Hematopoietic multipotent progenitor cell treated with erythropoietin and hydrocortisone succinate and interleukin-3 and kit ligand, for 6 days (in vitro differentiated cells): ENCODE measurements around the gene GABBR1.

ENCODE experiments used
- DNase-seq: peaks from one replicate; pipeline ENCODE4 v3.0.0-alpha.2; 2015

The GABBR1 gene

GRCh38 chr6:29561606-29562181 is 71.3 kb downstream of the GABBR1 start:
- DNase-seq, result no peak

DNA sequence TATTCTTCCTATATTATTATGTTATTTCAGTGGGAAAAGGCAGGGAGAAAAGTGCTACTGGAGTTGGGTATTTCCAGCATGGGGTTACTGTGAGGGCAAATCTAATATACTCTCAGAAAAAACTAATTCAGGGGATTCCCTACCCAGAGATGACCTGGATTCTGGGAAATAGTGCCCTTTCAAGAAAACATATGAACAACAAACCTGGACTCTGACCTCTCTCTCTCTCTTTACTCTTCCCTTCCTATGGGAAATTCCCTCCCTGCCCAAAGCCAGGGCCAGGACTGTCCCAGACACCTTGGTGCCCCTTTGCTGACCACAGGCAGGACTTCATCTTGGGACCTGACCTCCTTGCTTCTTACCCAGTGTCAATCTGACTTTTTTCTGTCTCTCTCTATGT is 71.9 kb downstream of the GABBR1 start:
- DNase-seq, result no peak

GRCh38 chr6:29559524-29560287 is 73.3 kb downstream of the GABBR1 start, which contains the start of gene UBD:
Gene UBD, minus strand, starts transcription at chr6:29559732. Its CDS starts 31 bp downstream, at chr6:29559701.
- DNase-seq, result no peak

GRCh38 chr6:29558439-29559079 is 74.4 kb downstream of the GABBR1 start:
- DNase-seq, result no peak

GRCh38 chr6:29557320-29557719 is 75.7 kb downstream of the GABBR1 start:
- no peak for DNase-seq

DNA sequence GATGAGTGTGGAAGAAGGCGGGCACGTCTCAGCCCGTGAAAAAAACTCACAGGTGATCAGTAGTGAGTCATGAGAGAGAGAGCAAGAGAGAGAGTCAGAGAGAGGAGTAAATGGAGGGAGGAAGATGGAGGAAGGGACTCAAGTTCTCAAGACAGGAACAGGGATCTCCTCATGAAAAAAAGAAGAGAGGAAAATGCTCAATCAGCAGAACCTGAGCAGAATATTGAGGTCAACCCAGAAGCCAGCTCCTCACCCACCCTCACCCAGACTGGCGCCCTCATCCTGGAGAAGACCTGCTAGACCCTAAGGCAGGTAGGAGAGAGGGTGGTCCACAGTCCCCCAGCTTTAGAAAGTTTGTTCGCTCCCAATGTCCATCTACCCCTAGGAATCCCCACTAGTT is 78.2 kb downstream of the GABBR1 start:
- DNase-seq, result no peak

- DNase-seq, result peak; percentile 75
Observed at GRCh38 chr6:29553268-29554057, 79.5 kb downstream of the GABBR1 start.

DNA sequence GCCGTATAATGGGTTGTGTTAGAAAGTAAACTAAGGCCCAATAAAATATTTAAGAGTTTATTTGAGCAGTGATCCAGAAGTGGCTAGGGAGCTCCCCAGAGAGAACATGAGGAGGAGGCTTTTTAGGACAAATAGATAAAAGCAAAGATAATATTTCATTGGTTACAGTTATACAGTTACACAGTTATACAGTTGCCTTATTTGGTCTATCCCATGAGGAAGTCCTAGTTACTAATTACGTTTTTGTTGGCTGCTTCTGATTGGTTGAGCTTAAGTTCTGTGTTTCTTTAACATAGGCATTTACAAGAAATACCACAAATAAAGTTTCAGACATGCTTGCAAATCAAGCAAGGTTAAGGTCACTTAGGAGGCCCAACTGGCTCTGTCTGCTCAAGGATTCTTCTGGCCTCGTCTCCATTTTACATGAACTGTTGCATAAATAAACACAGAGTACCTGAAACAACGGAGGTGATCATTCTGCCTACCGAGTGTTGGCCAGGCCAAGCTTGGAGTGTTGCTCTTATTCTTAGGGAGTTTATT is 80.4 kb downstream of the GABBR1 start:
- peak; percentile 85 for DNase-seq

GRCh38 chr6:29547573-29547972 is 85.4 kb downstream of the GABBR1 start:
- no peak for DNase-seq

DNA sequence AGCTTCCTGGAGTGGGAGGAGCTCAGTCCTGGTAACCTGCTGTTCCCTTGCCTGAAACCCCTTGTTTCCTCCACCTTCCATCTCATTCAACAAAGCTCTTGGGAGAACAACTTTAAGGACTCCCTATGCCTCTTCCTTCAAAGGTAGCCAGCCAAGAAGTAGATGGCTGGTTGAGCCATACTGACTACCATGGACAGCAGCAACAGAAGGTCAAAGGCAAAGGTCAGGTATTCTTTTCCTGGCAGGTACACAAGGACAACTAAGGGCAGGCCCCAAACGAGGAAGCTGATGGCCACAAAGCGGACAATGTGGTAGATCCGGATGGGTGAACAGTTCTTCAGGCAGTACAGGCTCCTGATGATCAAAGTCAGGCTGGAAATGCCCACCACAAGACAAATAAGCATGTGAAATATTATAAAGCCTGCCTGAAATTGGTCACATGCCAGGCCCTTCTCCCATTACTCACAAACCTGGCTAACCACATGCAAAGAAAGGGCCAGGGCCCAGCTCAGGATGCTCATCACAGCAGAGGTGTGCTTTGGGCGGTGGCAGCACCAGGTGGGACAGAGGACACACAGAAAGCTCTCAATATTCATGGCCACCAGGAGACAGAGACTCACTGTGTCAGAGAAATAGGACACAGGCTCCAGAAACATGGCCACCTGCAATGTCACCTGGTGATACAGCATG is 95.1 kb downstream of the GABBR1 start:
- DNase-seq, result no peak

DNA sequence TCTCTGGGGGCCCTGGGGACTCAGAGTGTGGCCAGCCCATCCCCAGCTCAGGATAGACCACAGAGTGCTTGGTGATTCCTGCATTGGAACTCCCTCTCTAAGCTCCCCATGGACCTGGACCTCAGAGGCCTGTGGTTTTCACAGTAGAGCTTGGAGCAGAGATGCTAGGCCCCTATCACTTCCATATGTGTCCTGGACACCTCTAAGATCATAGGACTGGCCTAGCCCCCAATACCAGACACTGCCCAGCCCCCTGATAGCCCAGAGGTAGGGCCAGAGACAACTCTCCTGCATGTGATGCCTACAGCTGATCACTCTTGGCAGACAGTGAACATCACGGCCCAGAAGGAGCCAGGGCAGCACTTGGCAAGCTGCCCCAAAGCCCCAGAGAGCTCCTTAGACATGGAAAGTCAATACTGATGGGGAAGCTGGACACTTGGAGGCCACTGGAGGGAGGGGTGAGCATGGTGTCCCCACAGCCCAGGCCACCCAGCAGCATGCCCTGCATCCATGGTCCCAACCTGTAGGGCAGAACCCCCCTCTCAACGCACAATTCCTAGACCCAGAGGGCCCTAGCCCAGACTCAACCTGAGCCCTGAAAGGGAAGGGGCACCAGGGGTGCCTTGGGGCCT is 100.5 kb downstream of the GABBR1 start:
- no peak for DNase-seq

DNA sequence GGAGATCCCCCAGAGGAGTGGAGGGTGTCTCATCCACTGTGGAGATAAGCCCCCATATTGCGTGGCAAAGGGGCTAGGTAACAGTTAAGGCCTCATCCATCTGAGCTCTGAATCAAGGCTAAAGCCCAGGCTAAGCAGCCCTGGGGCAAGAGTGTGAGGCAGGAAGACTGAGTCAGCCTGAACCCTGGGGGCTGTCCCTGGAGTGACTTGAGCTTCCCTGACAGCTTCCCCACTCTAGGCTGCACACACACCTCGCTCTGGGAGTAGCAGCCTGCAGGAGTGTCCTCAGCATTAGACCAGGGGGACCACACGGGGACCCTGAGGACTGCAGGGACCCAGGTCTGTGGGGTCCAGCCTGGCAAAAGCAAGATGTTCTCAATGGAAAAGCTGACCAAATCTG is 101.3 kb downstream of the GABBR1 start:
- no peak for DNase-seq

- DNase-seq, result no peak
Observed at GRCh38 chr6:29530671-29531310, 102.2 kb downstream of the GABBR1 start.

DNA sequence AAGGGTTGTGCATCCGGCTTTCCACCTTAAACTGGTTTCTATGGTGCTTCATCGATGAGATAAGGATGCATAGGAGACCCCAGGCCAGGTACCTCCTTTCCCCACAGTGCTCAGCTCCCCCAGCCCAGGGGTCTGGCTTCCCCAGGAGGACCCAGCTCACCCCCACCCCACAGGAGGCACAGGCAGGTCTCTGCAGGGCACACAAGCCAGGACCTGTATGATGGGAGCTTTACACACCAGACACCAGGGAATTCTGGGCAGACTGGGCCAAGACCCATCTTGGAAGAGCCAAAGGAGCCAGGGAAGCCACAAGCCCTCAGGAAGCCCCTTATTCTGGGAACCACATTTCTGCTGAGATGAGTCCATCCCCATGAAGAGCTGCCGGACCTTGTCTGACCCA is 103.0 kb downstream of the GABBR1 start:
- no peak for DNase-seq

- DNase-seq, result no peak
Observed at GRCh38 chr6:29528988-29529560, 103.9 kb downstream of the GABBR1 start.

GRCh38 chr6:29528300-29528931 is 104.6 kb downstream of the GABBR1 start:
- DNase-seq, result no peak

DNA sequence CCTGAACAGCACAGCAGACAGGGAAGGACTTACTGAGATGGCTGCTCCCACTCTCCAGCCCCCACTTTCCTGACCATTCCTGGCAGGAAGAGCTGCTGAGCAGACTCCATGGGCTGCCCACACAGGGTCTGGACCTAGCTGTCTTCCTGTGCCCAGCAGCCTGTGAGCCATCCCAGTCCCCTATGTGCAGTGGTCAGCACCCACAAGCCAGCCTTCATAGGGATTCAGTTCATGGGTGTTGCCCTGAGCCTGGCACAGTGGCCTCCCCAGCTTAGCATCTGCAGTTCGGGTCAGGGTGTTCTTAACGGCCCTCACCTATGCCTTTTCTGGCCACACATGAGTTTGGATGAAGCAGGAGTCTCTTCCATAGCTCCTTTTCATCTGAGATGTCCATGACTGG is 105.4 kb downstream of the GABBR1 start:
- DNase-seq, result no peak

GRCh38 chr6:29527126-29527525 is 105.9 kb downstream of the GABBR1 start:
- DNase-seq, result no peak

- DNase-seq, result no peak
Observed at GRCh38 chr6:29525311-29525639, 107.7 kb downstream of the GABBR1 start.

GRCh38 chr6:29524444-29525310 is 108.3 kb downstream of the GABBR1 start:
- DNase-seq, result peak; percentile 26
